HG03060 (cell line): Measurements from ENCODE around the gene PRDM10.
"Not testable (repeated sequence)": the region's sequence is repeated elsewhere in the genome, so short reads cannot be mapped to it uniquely, and the experiment has no call there.

Experiments
- ATAC-seq: cut with Tn5 transposase; IDR thresholded peaks from one replicate; pipeline ENCODE4 v1.9.1; 2021; ENCODE audit warnings: low read depth, moderate number of reproducible peaks; ENCODE audit not compliant: unreplicated experiment

Gene PRDM10

DNA sequence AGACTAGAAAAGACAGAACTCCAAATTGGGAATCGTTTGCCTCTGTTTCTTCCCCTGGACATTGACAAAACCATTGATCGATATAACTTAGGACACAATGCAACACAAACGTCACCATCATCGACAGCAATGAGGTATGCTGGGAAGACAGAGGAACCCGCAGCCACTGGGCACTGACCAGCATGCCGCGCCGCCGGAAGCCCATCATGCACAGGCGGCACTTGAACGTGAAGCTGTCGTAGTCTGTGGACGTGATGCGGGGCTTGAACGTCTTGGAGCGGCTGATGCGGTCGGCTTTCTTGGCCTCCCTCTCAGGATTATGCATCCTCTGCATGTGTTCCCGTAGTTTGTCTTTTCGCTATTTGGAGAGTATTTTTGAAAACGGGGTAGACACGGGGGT is 84.3 kb downstream of the PRDM10 start:
- no peak for ATAC-seq

GRCh38 chr11:129917231-129917630 is 85.4 kb downstream of the PRDM10 start:
- ATAC-seq: no peak

DNA sequence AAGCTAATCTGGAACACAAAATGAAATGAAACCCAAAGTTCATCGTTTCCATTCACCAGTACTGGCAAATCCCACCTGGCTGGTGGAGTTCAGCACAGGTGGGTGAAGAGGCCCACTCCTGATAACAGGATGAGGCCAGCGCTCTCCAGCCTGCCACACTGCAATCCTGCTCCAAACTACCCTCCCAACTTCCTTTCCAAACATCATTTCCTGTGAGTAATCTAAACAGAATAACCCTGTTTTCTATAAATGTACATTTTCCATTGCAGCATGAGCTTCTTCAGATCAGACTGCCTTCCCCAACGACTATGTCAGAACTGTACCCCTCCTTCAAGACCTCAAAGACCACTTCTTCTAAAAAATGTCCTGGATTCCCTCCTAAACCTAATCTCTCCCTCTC is 91.3 kb downstream of the PRDM10 start:
- no peak for ATAC-seq

GRCh38 chr11:129910360-129910759 is 92.3 kb downstream of the PRDM10 start:
- no peak for ATAC-seq

GRCh38 chr11:129905402-129905801 is 97.2 kb downstream of the PRDM10 start:
- ATAC-seq: no peak

DNA sequence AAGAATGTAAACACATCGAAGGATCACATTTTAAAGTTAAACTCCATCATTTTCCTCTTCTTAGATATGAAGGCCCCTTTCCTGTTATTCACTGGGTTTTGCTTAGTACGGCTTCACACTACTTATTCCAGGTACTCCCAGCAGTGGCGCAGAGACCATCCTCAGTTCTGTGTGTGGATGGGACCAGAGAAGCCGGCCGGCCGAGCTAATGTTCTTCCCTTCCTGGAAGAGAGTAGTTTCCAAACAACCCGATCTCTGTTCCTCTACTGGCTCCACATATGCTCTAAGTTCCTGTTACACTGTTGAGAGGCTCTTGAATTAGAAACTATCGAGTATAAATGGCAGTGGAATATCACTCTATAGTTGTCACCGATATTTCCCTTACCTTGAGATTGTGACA is 106.6 kb downstream of the PRDM10 start:
- no peak for ATAC-seq

- peak; percentile 65 for ATAC-seq
Observed at GRCh38 chr11:129895126-129896041, 107.3 kb downstream of the PRDM10 start, which contains the start of gene NFRKB. NFRKB (minus strand) TSS chr11:129895578; CDS start chr11:129892849, 2,729 bp downstream.

GRCh38 chr11:129894278-129895125 is 108.1 kb downstream of the PRDM10 start:
- ATAC-seq: no peak

GRCh38 chr11:129888451-129888850 is 114.2 kb downstream of the PRDM10 start:
- ATAC-seq: no peak

DNA sequence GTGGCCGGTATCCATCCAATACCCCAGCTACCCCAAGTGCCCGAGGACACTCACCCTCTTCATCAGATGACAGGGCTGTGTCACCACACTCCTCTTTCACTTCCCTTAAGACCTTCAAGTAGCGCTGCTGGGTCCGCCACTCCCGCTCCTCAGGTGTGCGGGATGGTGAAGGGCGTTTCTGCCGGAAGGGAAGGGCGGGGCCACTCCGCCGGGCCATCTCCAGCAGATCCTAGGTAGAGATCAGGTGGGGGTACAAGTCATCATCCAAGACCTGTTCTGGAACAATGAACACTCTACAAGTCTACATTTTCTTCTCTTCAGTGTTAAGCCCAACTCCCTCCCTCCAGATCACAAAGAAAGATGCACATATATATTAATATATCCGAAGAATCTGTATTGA is 117.3 kb downstream of the PRDM10 start:
- no peak for ATAC-seq

- no peak for ATAC-seq
Observed at GRCh38 chr11:129884581-129884980, 118.1 kb downstream of the PRDM10 start.

- no peak for ATAC-seq
Observed at GRCh38 chr11:129881570-129882170, 121.0 kb downstream of the PRDM10 start.

DNA sequence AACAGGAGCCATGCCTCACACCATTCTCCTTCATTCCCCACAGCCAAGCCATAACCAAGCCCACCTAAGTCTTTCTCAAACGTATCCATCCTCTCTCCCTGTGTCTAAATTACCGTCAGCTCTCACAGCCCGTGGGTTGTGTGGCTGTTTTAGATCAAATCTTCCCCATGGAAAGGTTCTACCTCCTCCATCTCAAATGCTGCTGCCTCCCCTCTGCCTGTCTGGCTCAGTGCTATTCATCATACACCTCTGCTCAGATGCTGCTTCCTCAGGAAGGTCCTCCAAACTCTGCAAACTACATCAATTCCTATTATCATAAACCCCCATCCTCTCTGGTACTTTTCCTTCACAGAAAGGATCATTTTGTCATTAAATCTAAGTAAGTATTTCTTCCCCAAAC is 122.3 kb downstream of the PRDM10 start:
- no peak for ATAC-seq

- no peak for ATAC-seq
Observed at GRCh38 chr11:129871914-129872313, 130.7 kb downstream of the PRDM10 start.

DNA sequence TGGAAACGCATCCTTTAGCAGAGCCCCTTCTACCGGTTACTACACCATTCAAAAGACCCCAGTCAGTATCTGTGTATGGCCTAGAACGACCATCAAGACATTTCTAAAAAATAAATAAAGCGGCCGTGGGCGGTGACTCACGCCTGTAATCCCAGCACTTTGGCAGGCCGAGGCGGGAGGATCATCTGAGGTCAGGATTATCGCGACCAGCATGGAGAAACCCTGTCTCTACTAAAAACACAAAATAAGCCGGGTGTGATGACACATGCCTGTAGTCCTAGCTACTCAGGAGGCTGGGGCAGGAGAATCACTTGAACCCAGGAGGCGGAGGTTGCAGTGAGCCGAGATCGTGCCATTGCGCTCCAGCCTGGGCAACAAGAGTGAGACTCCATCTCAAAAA is 134.0 kb downstream of the PRDM10 start:
- not testable (repeated sequence) for ATAC-seq

DNA sequence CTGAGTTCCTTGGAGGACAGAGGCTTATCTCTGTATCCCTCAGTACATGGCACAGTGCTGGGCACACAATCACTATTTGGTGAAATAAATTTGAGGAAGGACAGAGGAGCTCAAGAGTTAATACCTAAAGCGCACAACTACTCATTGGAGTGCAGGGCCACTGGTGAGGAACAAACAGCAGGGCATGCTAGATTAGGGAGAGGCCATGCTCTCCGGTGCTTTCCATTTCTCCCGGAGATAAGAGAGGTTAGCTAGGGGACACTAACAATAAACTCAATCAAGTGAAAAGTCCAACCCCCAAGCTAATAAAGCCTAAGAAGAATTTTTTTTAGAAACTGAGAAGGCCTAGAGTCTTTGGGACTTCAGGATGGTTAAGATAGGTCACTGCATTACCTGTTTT is 136.3 kb downstream of the PRDM10 start:
- ATAC-seq: no peak

DNA sequence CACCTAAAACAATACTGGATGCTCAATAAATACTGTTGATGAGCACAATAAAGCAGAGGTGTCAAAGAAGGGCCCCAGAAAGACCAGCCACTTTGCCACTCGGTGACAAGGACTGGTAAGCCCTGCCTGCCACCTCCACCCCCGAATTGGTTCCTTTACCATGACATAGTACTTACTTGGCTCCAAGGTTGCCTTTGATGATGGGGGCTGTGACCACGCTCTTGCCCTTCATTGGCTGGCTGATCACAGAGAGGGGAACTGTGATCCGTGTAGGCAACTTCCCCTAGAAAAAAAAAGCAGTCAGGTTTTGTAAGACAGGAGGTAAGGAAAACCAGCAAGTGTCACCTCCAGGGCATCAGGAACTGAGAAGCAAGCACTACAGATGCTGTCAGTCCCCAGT is 136.9 kb downstream of the PRDM10 start:
- ATAC-seq: no peak

GRCh38 chr11:129864811-129865210 is 137.8 kb downstream of the PRDM10 start:
- ATAC-seq: no peak

DNA sequence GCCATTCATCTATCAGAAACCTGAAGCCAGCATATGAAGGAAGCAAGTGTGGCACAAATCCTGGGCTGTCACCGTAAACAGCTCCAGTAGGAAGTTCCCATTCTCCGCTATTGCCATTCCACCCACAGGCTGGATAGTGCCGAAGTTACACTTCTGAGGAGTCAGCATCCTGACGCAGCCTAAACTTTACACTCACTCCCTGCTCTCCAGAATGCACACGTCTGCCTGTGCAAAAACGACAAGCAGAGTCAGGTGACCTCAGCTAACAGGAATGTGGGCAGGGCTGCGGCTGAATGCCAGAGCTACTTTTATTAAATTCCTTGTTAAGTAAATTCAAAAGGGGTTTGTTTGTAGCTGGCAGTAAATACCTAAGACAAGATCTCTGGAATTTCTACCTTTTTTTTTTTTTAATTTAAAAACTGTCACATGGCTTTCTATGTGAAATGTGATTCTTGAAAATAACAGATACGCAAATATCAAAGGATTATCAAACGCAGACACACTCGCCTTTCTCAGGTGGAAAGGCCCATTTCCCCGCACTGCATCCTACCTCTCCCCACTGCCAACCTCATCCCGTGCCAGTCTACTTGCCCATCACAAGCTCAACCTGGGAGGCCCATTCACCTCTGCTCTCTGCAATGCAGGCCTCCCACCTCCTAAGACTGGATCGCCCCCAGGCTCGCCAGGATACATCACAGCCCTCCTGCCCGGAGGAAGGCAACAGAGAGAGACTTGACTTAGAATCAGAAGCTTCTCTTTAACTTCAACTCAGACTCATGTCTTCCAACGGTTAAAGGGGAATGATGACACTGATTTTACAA is 140.7 kb downstream of the PRDM10 start:
- ATAC-seq: no peak

- ATAC-seq: no peak
Observed at GRCh38 chr11:129856036-129856435, 146.6 kb downstream of the PRDM10 start.
